GM23338 (cell line): ENCODE measurements around the gene STK4. TPM values are rescaled to one million over a fixed set of nuclear protein-coding genes. Genes with fewer than 3 reads are reported as not detected.
A peak's percentile ranks its signal among the peaks of the same experiment; 100 is the strongest.
"Not testable (repeated sequence)": the region's sequence is repeated elsewhere in the genome, so short reads cannot be mapped to it uniquely, and the experiment has no call there.

Source experiments
- ATAC-seq: fragments of 200-7000 bp; cut with Tn5 transposase; 3 replicates; pipeline ENCODE4 v1.9.1; 2020
- DNase-seq: peaks from one replicate; pipeline ENCODE4 v3.0.0-alpha.2; 2015; ENCODE audit warnings: low spot score
- H2AFZ ChIP-seq: fragments of 200-600 bp; sonication (generic); 2 replicates; pipeline ENCODE4 v1.8.0; 2016; ENCODE audit warnings: antibody characterized with exemption, mild to moderate bottlenecking, moderate library complexity
- H3F3A ChIP-seq: fragments of 200-600 bp; sonication (generic); replicated peaks from 2 replicates; pipeline ENCODE4 v1.8.0; 2017; ENCODE audit warnings: antibody characterized with exemption, mixed run types, low read depth
- H3K27ac ChIP-seq: fragments of 200-600 bp; sonication (generic); 2 replicates; pipeline ENCODE4 v1.6.1; 2016; ENCODE audit warnings: low read depth
- H3K27me3 ChIP-seq: fragments of 200-600 bp; sonication (generic); 2 replicates; pipeline ENCODE4 v1.8.0; 2016; ENCODE audit warnings: mild to moderate bottlenecking, mixed run types, moderate library complexity; ENCODE audit not compliant: insufficient read depth
- H3K36me3 ChIP-seq: fragments of 200-600 bp; sonication (generic); 2 replicates; pipeline ENCODE4 v1.8.0; 2016; ENCODE audit warnings: mild to moderate bottlenecking; ENCODE audit not compliant: insufficient read depth
- H3K4me1 ChIP-seq: fragments of 200-600 bp; sonication (generic); 2 replicates; pipeline ENCODE4 v1.8.0; 2016; ENCODE audit warnings: mild to moderate bottlenecking, moderate library complexity; ENCODE audit not compliant: insufficient read depth
- H3K4me2 ChIP-seq: fragments of 200-600 bp; sonication (generic); 2 replicates; pipeline ENCODE4 v1.7.1; 2017; ENCODE audit warnings: mixed run types
- H3K4me3 ChIP-seq: fragments of 200-600 bp; sonication (generic); 2 replicates; pipeline ENCODE4 v1.6.1; 2016; ENCODE audit warnings: mixed run types
- H3K79me2 ChIP-seq: fragments of 200-600 bp; sonication (generic); replicated peaks from 2 replicates; pipeline ENCODE4 v1.8.0; 2017; ENCODE audit warnings: mild to moderate bottlenecking; ENCODE audit not compliant: insufficient read depth
- H3K9me2 ChIP-seq: fragments of 200-600 bp; sonication (generic); 2 replicates; pipeline ENCODE4 v1.8.0; 2017; ENCODE audit not compliant: insufficient read depth
- H4K20me1 ChIP-seq: fragments of 200-600 bp; sonication (generic); replicated peaks from 2 replicates; pipeline ENCODE4 v1.8.0; 2017; ENCODE audit warnings: mild to moderate bottlenecking; ENCODE audit not compliant: insufficient read depth
- H3K27ac Mint-ChIP-seq: 2 replicates; pipeline ENCODE4 v1.8.0; 2020; ENCODE audit warnings: inconsistent platforms, mild to moderate bottlenecking, moderate library complexity, mixed read lengths
- H3K27me3 Mint-ChIP-seq: 3 replicates; pipeline ENCODE4 v1.8.0; 2022; ENCODE audit warnings: low read depth, mild to moderate bottlenecking, moderate library complexity, mixed read lengths, inconsistent platforms; ENCODE audit not compliant: insufficient read depth, poor library complexity
- H3K36me3 Mint-ChIP-seq: 3 replicates; pipeline ENCODE4 v1.8.0; 2021; ENCODE audit warnings: low read depth, mild to moderate bottlenecking, inconsistent platforms, moderate library complexity, mixed read lengths
- H3K4me1 Mint-ChIP-seq: 3 replicates; pipeline ENCODE4 v1.8.0; 2020; ENCODE audit warnings: mild to moderate bottlenecking, inconsistent platforms, mixed read lengths
- H3K4me3 Mint-ChIP-seq: 3 replicates; pipeline ENCODE4 v1.8.0; 2021; ENCODE audit warnings: moderate library complexity, mild to moderate bottlenecking, inconsistent platforms, mixed read lengths
- H3K9me3 Mint-ChIP-seq: 3 replicates; pipeline ENCODE4 v1.8.0; 2020; ENCODE audit warnings: moderate library complexity, mild to moderate bottlenecking, inconsistent platforms, mixed read lengths
- CTCF ChIP-seq, 2 experiments: fragments of 200-600 bp in 1 of 2; sonication (generic) in 1 of 2; conservative IDR thresholded peaks; 2 replicates each; pipeline versions ENCODE4 v1.5.1 to v1.6.1; 2016 to 2017; ENCODE audit warnings: antibody characterized with exemption in 2 of 2, low read depth in 2 of 2, mild to moderate bottlenecking in 2 of 2, moderate library complexity in 1 of 2
- ETS1 ChIP-seq: IDR thresholded peaks from 2 replicates; pipeline ENCODE4 v1.6.1; 2016; ENCODE audit warnings: antibody characterized with exemption
- EZH2 ChIP-seq: fragments of 200-600 bp; sonication (generic); IDR thresholded peaks from one replicate; pipeline ENCODE4 v1.8.0; 2017; ENCODE audit warnings: antibody characterized with exemption, mild to moderate bottlenecking, low read depth; ENCODE audit not compliant: unreplicated experiment
- EZH2phosphoT487 ChIP-seq: fragments of 200-600 bp; sonication (generic); IDR thresholded peaks from one replicate; pipeline ENCODE4 v1.8.1; 2018; ENCODE audit warnings: antibody characterized with exemption; ENCODE audit not compliant: unreplicated experiment
- JUNB ChIP-seq: IDR thresholded peaks from one replicate; pipeline ENCODE4 v1.6.1; 2016; ENCODE audit warnings: antibody characterized with exemption; ENCODE audit not compliant: unreplicated experiment
- POLR2AphosphoS5 ChIP-seq: IDR thresholded peaks from 2 replicates; pipeline ENCODE4 v1.6.1; 2016; ENCODE audit warnings: antibody characterized with exemption, low read depth
- REST ChIP-seq: IDR thresholded peaks from one replicate; pipeline ENCODE4 v1.6.1; 2018; ENCODE audit warnings: antibody characterized with exemption; ENCODE audit not compliant: unreplicated experiment
- STAT1 ChIP-seq: IDR thresholded peaks from one replicate; pipeline ENCODE4 v1.6.1; 2016; ENCODE audit warnings: antibody characterized with exemption; ENCODE audit not compliant: unreplicated experiment
- polyA plus RNA-seq: library from polyadenylated mRNA; unstranded; fragments of >200 nt; fragmentation: Nextera tagmentation; extraction: Ambion mirVana; gene quantifications from 2 replicates; pipeline ENCODE4 v1.2.1, GENCODE V29; 2016
- total RNA-seq: library from RNA; depleted of rRNA; stranded (reverse); fragments of >200 nt; shearing (Covaris generic); gene quantifications from 2 replicates; pipeline ENCODE4 v1.2.3, GENCODE V29; 2014

STK4 gene
- total and polyA plus RNA-seq, 2 experiments from 2014 or later, result 37.7 to 58.7 TPM

GRCh38 chr20:45021631-45022030 is 55.3 kb downstream of the STK4 start (continued):
- TF ChIP-seq STAT1 (no peak), JUNB (no peak), EZH2phosphoT487 (no peak), POLR2AphosphoS5 (no peak), EZH2 (no peak)

GRCh38 chr20:45023140-45023539 is 56.8 kb downstream of the STK4 start:
- Mint-ChIP-seq H3K36me3 (peaks cover 21% of the 10 kb centered on the region), H3K27ac (peak overlapping the region; percentile 39)
- not testable (repeated sequence) for H3K4me2 ChIP-seq, H3K27me3 ChIP-seq, H3K9me3 Mint-ChIP-seq, H3K4me3 ChIP-seq, ATAC-seq, H3K9me2 ChIP-seq, H3K36me3 ChIP-seq, H3K27ac ChIP-seq, H3K4me3 Mint-ChIP-seq, H3K4me1 Mint-ChIP-seq, H3K79me2 ChIP-seq, H3K27me3 Mint-ChIP-seq, DNase-seq, H4K20me1 ChIP-seq, H3K4me1 ChIP-seq, H3F3A ChIP-seq, H2AFZ ChIP-seq

- ATAC-seq, result no peak
- Histone ChIP-seq H3F3A (no peaks in the 10 kb centered on the region), H4K20me1 (no peaks in the 10 kb centered on the region), H3K9me2 (no peaks in the 10 kb centered on the region), H3K79me2 (peaks cover 4% of the 10 kb centered on the region; the same call in 1 of the 2 replicates), H3K4me1 (no peaks in the 10 kb centered on the region), H3K4me3 (no peak overlapping the region), H3K27me3 (no peaks in the 10 kb centered on the region), H3K36me3 (0 out of 2 replicates have a peak, but pooled peaks cover 8% of the 10 kb centered on the region), H3K4me2 (no peak overlapping the region), H2AFZ (no peak overlapping the region), H3K27ac (no peak overlapping the region)
- DNase-seq, result no peak
- Mint-ChIP-seq H3K4me1 (peaks cover 15% of the 10 kb centered on the region), H3K36me3 (peaks cover 19% of the 10 kb centered on the region), H3K9me3 (no peaks in the 10 kb centered on the region), H3K27ac (no peak overlapping the region), H3K4me3 (no peak overlapping the region), H3K27me3 (peaks cover 3% of the 10 kb centered on the region)
- no peak for TF ChIP-seq CTCF (conservative IDR thresholded peaks at IDR 0.05; ENCODE audit: low read depth in 2 of 2)
- no peak for TF ChIP-seq EZH2
- TF ChIP-seq REST, result no peak
- no peak for TF ChIP-seq ETS1
Observed at GRCh38 chr20:45028424-45029136, 62.3 kb downstream of the STK4 start.
